A549 (cell line): ENCODE measurements around the gene ATP2C2. TPM values are rescaled to one million over a fixed set of nuclear protein-coding genes. Genes with fewer than 3 reads are reported as not detected.

ENCODE experiments used
- ATAC-seq, 2 experiments: fragments of 200-7000 bp in 1 of 2; fragments of >200 bp in 1 of 2; cut with Nextera tagmentation in 1 of 2; cut with Tn5 transposase in 1 of 2; 3 replicates each; pipeline versions ENCODE4 v1.8.0 to v1.9.1; 2018 to 2020; ENCODE audit warnings: mild to moderate bottlenecking in 1 of 2, moderate library complexity in 1 of 2
- CTCF ChIA-PET: fragments of 300-600 bp; sonication (Branson Sonifier 250); formaldehyde crosslinking; extraction: SDS; loops from one replicate; lab custom pipeline; 2021; ENCODE audit warnings: antibody characterized with exemption, inconsistent platforms; lab: Yijun Ruan, JAX
- POLR2A ChIA-PET: fragments of 350-600 bp; formaldehyde crosslinking; extraction: SDS; loops from one replicate; lab custom pipeline; 2021; ENCODE audit warnings: antibody characterized with exemption, inconsistent platforms; lab: Yijun Ruan, JAX
- DNase-seq, 2 experiments: peaks; one replicate each; pipeline versions ENCODE4 v3.0.0 to v3.0.0-alpha.2; 2011 to 2016; ENCODE audit warnings: low read depth in 1 of 2, low spot score in 1 of 2
- FAIRE-seq: peaks from 2 replicates; lab custom pipeline; 2011; peaks lifted over from hg19 to GRCh38; lab: Jason Lieb, UNC
- H3K27ac ChIP-seq, 2 experiments: fragments of >200 bp; sonication (Bioruptor Twin); formaldehyde crosslinking; 3 replicates each; pipeline ENCODE4 v1.5.1; 2016 to 2017
- H3K4me1 ChIP-seq: fragments of >200 bp; sonication (Bioruptor Twin); formaldehyde crosslinking; 3 replicates; pipeline ENCODE4 v1.6.1; 2016
- H3K4me2 ChIP-seq: fragments of >200 bp; sonication (Bioruptor Twin); formaldehyde crosslinking; 3 replicates; pipeline ENCODE4 v1.6.1; 2016
- H3K4me3 ChIP-seq: fragments of >200 bp; sonication (Bioruptor Twin); formaldehyde crosslinking; 3 replicates; pipeline ENCODE4 v1.5.1; 2016
- H3K9me3 ChIP-seq: fragments of >200 bp; sonication (Bioruptor Twin); formaldehyde crosslinking; 3 replicates; pipeline ENCODE4 v1.6.1; 2016
- EP300 ChIP-seq, 2 experiments: fragments of >200 bp; sonication (Bioruptor Twin); formaldehyde crosslinking; IDR thresholded peaks; 2 replicates in 1 of 2; 3 replicates in 1 of 2; pipeline ENCODE4 v1.6.1; 2016 to 2017
- ESRRA ChIP-seq: fragments of 150-350 bp; IDR thresholded peaks from 2 replicates; pipeline ENCODE4 v1.6.1; 2014; ENCODE audit warnings: mild to moderate bottlenecking, low read length, borderline replicate concordance
- HDAC2 ChIP-seq: fragments of 200-600 bp; sonication (generic); IDR thresholded peaks from 2 replicates; pipeline ENCODE4 v1.6.1; 2016
- HMGXB4 ChIP-seq: fragments of 250-450 bp; sonication (Bioruptor Pico); IDR thresholded peaks from 2 replicates; pipeline ENCODE4 v1.5.0; 2021; ENCODE audit warnings: mild to moderate bottlenecking, moderate library complexity, borderline replicate concordance
- HOXB13 ChIP-seq: fragments of 250-450 bp; sonication (Bioruptor Pico); IDR thresholded peaks from 2 replicates; pipeline ENCODE4 v1.5.0; 2020; ENCODE audit warnings: low read depth, mild to moderate bottlenecking, moderate library complexity
- JUN ChIP-seq, 2 experiments: fragments of >200 bp; sonication (Bioruptor Twin); formaldehyde crosslinking; IDR thresholded peaks; 2 replicates in 1 of 2; 3 replicates in 1 of 2; pipeline ENCODE4 v1.6.1; 2016 to 2017
- KDM1A ChIP-seq: fragments of 200-600 bp; sonication (generic); IDR thresholded peaks from 2 replicates; pipeline ENCODE4 v1.6.1; 2016; ENCODE audit warnings: low read depth, mild to moderate bottlenecking
- MAFK ChIP-seq: fragments of 450-650 bp; IDR thresholded peaks from 2 replicates; pipeline ENCODE4 v1.6.1; 2014; ENCODE audit not compliant: partially characterized antibody
- NPAS2 ChIP-seq: fragments of 250-450 bp; sonication (Bioruptor Pico); IDR thresholded peaks from 2 replicates; pipeline ENCODE4 v1.8.0; 2022; ENCODE audit warnings: mild to moderate bottlenecking, moderate library complexity, borderline replicate concordance
- ZC3H11A ChIP-seq: fragments of 450-650 bp; IDR thresholded peaks from 2 replicates; pipeline ENCODE4 v1.6.1; 2014; ENCODE audit warnings: antibody characterized with exemption, mild to moderate bottlenecking
- WGBS: methylation state at CpG from one replicate; pipeline ENCODE4 v1.1.6; 2017; ENCODE audit errors: missing lambda C conversion rate; 5-methylcytosine and 5-hydroxymethylcytosine counted together
- polyA plus RNA-seq, 4 experiments: library from polyadenylated mRNA; depleted of rRNA in 3 of 4; stranded (reverse); fragments of >200 nt; fragmentation: RNase III in 1 of 4; extraction: RNeasy Plus Mini Kit Qiagen cat#74134 plus additional on column Dnase treatment in 1 of 4; gene quantifications; 2 replicates in 3 of 4; 3 replicates in 1 of 4; pipeline ENCODE4 v1.2.3, GENCODE V29; 2011 to 2017
- TF ChIP-seq, protein P1 (sequence below): fragments of 450-650 bp; IDR thresholded peaks from 2 replicates; pipeline ENCODE4 v1.6.1; 2014; ENCODE audit warnings: antibody characterized with exemption
- TF ChIP-seq, protein P2 (sequence below): fragments of 200-600 bp; sonication (generic); IDR thresholded peaks from 2 replicates; pipeline ENCODE4 v1.6.1; 2016; ENCODE audit warnings: antibody characterized with exemption, mild to moderate bottlenecking, moderate library complexity
- TF ChIP-seq, protein P3 (sequence below): fragments of 250-450 bp; sonication (Bioruptor Pico); IDR thresholded peaks from 2 replicates; pipeline ENCODE4 v1.5.0; 2020; ENCODE audit warnings: low read depth, mild to moderate bottlenecking, moderate library complexity

ATP2C2 gene
- polyA plus RNA-seq, 2 of the 4 experiments (the other 2 are of a cell fraction) = 0.14 to 0.17 TPM

GRCh38 chr16:84371553-84371865 lies 3.2 kb downstream of the ATP2C2 start (continued):
- no peak for TF ChIP-seq HMGXB4 (CRISPR knock-in tag)
- TF ChIP-seq HOXB13 = no peak
- no peak for TF ChIP-seq KDM1A
- TF ChIP-seq, protein P1, sequence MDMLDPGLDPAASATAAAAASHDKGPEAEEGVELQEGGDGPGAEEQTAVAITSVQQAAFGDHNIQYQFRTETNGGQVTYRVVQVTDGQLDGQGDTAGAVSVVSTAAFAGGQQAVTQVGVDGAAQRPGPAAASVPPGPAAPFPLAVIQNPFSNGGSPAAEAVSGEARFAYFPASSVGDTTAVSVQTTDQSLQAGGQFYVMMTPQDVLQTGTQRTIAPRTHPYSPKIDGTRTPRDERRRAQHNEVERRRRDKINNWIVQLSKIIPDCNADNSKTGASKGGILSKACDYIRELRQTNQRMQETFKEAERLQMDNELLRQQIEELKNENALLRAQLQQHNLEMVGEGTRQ = no peak
- no peak for TF ChIP-seq NPAS2 (CRISPR knock-in tag)
- no peak for TF ChIP-seq JUN (IDR thresholded peaks at IDR 0.05)

DNA sequence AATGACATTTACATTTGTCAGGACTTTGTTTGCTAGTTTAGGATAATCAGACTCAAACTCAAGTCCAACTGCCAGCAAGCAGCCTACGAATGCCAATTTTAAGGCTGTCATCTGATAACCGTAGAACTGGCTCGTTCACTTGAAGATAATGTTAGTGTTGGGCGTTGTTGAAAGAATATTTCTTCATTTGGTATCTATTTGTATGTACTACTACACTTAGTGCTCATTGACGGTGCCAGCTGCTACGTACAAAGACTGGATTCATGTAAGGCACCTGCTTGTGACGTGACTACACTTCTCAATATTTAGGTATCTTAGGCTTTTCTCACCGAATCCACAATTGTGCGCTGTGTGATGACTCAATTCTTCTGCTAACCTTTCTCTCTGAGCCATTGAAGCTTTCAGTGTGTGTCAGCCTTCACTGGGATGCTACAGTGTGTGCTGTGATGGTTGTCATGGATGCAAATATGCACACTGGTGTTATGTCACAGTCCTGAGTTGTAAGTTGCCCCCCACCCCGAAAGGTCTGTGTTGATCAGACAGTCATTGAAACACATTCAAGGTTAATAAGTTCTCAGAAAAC lies 5.7 kb downstream of the ATP2C2 start:
- ATAC-seq (no peak), DNase-seq (no peak), FAIRE-seq (no peak)
- Histone ChIP-seq H3K4me1 (no peaks in the 10 kb centered on the region; the same call in 2 of the 3 replicates), H3K4me3 (no peak overlapping the region), H3K9me3 (no peaks in the 10 kb centered on the region; the same call in 2 of the 3 replicates), H3K27ac (no peak overlapping the region), H3K4me2 (no peak overlapping the region)
- TF ChIP-seq, protein P2, sequence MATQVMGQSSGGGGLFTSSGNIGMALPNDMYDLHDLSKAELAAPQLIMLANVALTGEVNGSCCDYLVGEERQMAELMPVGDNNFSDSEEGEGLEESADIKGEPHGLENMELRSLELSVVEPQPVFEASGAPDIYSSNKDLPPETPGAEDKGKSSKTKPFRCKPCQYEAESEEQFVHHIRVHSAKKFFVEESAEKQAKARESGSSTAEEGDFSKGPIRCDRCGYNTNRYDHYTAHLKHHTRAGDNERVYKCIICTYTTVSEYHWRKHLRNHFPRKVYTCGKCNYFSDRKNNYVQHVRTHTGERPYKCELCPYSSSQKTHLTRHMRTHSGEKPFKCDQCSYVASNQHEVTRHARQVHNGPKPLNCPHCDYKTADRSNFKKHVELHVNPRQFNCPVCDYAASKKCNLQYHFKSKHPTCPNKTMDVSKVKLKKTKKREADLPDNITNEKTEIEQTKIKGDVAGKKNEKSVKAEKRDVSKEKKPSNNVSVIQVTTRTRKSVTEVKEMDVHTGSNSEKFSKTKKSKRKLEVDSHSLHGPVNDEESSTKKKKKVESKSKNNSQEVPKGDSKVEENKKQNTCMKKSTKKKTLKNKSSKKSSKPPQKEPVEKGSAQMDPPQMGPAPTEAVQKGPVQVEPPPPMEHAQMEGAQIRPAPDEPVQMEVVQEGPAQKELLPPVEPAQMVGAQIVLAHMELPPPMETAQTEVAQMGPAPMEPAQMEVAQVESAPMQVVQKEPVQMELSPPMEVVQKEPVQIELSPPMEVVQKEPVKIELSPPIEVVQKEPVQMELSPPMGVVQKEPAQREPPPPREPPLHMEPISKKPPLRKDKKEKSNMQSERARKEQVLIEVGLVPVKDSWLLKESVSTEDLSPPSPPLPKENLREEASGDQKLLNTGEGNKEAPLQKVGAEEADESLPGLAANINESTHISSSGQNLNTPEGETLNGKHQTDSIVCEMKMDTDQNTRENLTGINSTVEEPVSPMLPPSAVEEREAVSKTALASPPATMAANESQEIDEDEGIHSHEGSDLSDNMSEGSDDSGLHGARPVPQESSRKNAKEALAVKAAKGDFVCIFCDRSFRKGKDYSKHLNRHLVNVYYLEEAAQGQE = no peak
- TF ChIP-seq ESRRA = no peak
- no peak for TF ChIP-seq HDAC2
- TF ChIP-seq EP300 (IDR thresholded peaks at IDR 0.05) = no peak
- TF ChIP-seq, protein P3, sequence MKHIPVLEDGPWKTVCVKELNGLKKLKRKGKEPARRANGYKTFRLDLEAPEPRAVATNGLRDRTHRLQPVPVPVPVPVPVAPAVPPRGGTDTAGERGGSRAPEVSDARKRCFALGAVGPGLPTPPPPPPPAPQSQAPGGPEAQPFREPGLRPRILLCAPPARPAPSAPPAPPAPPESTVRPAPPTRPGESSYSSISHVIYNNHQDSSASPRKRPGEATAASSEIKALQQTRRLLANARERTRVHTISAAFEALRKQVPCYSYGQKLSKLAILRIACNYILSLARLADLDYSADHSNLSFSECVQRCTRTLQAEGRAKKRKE = no peak
- no peak for TF ChIP-seq ZC3H11A
- 67% methylated on average over 10 of the region's 10 CpGs for WGBS
- POLR2A ChIA-PET = no interaction called here
- CTCF ChIA-PET = interaction anchor here (1.0 kb wide), 1 partner anchor 10 kb away, joined by 3 read pairs; no protein-coding TSS in a partner anchor

GRCh38 chr16:84378099-84378498 lies 9.8 kb downstream of the ATP2C2 start:
- POLR2A ChIA-PET = no interaction called here
- WGBS = 59% methylated on average over 7 of the region's 7 CpGs
- DNase-seq = no peak
- CTCF ChIA-PET = interaction anchor here (1.0 to 2.1 kb wide), 4 partner anchors 13 to 107 kb away, joined by 3 to 5 read pairs (median 4); no protein-coding TSS in a partner anchor
- FAIRE-seq = no peak
- H3K27ac ChIP-seq = no peak overlapping the region
- ATAC-seq = no peak
- H3K4me2 ChIP-seq = no peak overlapping the region
- H3K9me3 ChIP-seq = no peaks in the 10 kb centered on the region; the same call in 2 of the 3 replicates
- no peak overlapping the region for H3K4me3 ChIP-seq
- TF ChIP-seq MAFK = no peak
- peaks cover 8% of the 10 kb centered on the region for H3K4me1 ChIP-seq
